DOHH2 (cell line): ENCODE measurements around the gene CA12.

Experiments used
- H3F3A ChIP-seq: fragments of 200-600 bp; sonication (generic), shearing (Covaris generic); 2 replicates; pipeline ENCODE4 v1.6.0; 2016; ENCODE audit warnings: antibody characterized with exemption, mild to moderate bottlenecking; ENCODE audit not compliant: control insufficient read depth, insufficient read depth
- H3K27ac ChIP-seq: fragments of 200-600 bp; sonication (generic); 2 replicates; pipeline ENCODE4 v1.5.1; 2014; ENCODE audit warnings: low read depth, mild to moderate bottlenecking, low read length, moderate library complexity
- H3K27me3 ChIP-seq: fragments of 200-600 bp; sonication (generic); 2 replicates; pipeline ENCODE4 v1.6.1; 2014; ENCODE audit warnings: mild to moderate bottlenecking, low read length, mixed read lengths; ENCODE audit not compliant: control insufficient read depth
- H3K36me3 ChIP-seq: fragments of 200-600 bp; sonication (generic); 2 replicates; pipeline ENCODE4 v1.6.1; 2014; ENCODE audit warnings: mild to moderate bottlenecking, low read length, moderate library complexity, mixed read lengths; ENCODE audit not compliant: control insufficient read depth
- H3K4me1 ChIP-seq: fragments of 200-600 bp; sonication (generic); 2 replicates; pipeline ENCODE4 v1.6.1; 2014; ENCODE audit warnings: mild to moderate bottlenecking, low read length, mixed read lengths; ENCODE audit not compliant: control insufficient read depth
- H3K4me2 ChIP-seq: fragments of 200-600 bp; sonication (generic); 2 replicates; pipeline ENCODE4 v1.6.0; 2014; ENCODE audit warnings: mild to moderate bottlenecking, low read length, moderate library complexity
- H3K4me3 ChIP-seq: fragments of 200-600 bp; sonication (generic); 2 replicates; pipeline ENCODE4 v1.5.1; 2014; ENCODE audit warnings: mild to moderate bottlenecking, low read length, mixed read lengths
- H3K79me2 ChIP-seq: fragments of 200-600 bp; sonication (generic); 2 replicates; pipeline ENCODE4 v1.6.1; 2014; ENCODE audit warnings: mild to moderate bottlenecking, low read length, mixed read lengths; ENCODE audit not compliant: control insufficient read depth
- H3K9me2 ChIP-seq: fragments of 200-600 bp; sonication (generic); replicated peaks from 2 replicates; pipeline ENCODE4 v1.6.1; 2014; ENCODE audit warnings: mild to moderate bottlenecking, low read length, mixed read lengths; ENCODE audit not compliant: control insufficient read depth
- H3K9me3 ChIP-seq: fragments of 200-600 bp; sonication (generic); 2 replicates; pipeline ENCODE4 v1.6.1; 2014; ENCODE audit warnings: antibody characterized with exemption, low read length, mixed read lengths; ENCODE audit not compliant: control insufficient read depth, insufficient read depth
- H4K20me1 ChIP-seq: fragments of 200-600 bp; sonication (generic); 2 replicates; pipeline ENCODE4 v1.6.0; 2014; ENCODE audit warnings: low read depth, mild to moderate bottlenecking, antibody characterized with exemption, low read length, moderate library complexity; ENCODE audit not compliant: control insufficient read depth, insufficient read depth
- EZH2phosphoT487 ChIP-seq: fragments of 200-600 bp; sonication (generic); IDR thresholded peaks from 2 replicates; pipeline ENCODE4 v1.6.1; 2017; ENCODE audit warnings: borderline replicate concordance, mild to moderate bottlenecking, antibody characterized with exemption, low read length, moderate library complexity, mixed read lengths
- TF ChIP-seq, protein P1 (sequence below): fragments of 200-600 bp; sonication (generic); IDR thresholded peaks from one replicate; pipeline ENCODE4 v1.5.1; 2014; ENCODE audit warnings: antibody characterized with exemption, mild to moderate bottlenecking, low read depth, low read length; ENCODE audit not compliant: poor library complexity, severe bottlenecking

Gene CA12

DNA sequence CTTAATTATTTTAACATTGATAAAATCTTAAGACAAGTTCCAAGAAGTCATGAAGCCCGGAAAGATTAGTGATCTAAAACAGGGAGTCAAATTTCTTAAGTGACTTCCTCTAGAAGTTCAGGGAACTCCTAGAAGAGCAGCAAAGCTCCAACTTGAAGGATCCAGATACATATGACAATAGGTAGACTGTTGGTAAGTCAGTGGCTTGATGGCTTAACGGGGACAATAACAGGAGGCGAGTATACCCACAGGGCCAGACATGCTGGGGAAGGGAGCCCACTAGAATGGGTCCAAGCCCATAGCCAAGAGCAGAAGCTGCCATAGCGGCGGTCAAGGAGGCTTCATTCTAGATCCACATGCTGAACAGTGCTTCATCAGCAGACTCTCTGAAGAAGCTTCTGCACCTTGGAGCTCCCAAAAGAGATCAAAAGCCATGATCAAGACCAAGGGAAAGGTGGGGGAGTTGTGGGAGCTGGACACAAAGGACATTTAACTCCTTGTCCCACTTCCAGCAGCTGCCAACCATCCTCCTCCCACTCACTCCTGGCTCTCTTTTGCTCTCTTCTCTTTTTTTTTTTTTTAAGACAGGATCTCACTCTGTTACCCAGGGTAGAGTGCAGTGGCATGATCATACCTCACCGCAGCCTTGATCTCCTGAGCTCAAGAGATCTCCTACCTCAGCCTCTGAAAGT lies 10.2 kb upstream of the CA12 start:
- TF ChIP-seq EZH2phosphoT487: no peak
- TF ChIP-seq, protein P1, sequence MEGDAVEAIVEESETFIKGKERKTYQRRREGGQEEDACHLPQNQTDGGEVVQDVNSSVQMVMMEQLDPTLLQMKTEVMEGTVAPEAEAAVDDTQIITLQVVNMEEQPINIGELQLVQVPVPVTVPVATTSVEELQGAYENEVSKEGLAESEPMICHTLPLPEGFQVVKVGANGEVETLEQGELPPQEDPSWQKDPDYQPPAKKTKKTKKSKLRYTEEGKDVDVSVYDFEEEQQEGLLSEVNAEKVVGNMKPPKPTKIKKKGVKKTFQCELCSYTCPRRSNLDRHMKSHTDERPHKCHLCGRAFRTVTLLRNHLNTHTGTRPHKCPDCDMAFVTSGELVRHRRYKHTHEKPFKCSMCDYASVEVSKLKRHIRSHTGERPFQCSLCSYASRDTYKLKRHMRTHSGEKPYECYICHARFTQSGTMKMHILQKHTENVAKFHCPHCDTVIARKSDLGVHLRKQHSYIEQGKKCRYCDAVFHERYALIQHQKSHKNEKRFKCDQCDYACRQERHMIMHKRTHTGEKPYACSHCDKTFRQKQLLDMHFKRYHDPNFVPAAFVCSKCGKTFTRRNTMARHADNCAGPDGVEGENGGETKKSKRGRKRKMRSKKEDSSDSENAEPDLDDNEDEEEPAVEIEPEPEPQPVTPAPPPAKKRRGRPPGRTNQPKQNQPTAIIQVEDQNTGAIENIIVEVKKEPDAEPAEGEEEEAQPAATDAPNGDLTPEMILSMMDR: no peak
- Histone ChIP-seq H3F3A (no peaks in the 10 kb centered on the region), H3K4me2 (no peak overlapping the region), H3K79me2 (no peaks in the 10 kb centered on the region), H3K27ac (no peak overlapping the region), H3K9me2 (no peaks in the 10 kb centered on the region), H3K9me3 (no peaks in the 10 kb centered on the region), H3K27me3 (peaks cover 47% of the 10 kb centered on the region), H3K4me1 (no peaks in the 10 kb centered on the region), H4K20me1 (no peaks in the 10 kb centered on the region), H3K36me3 (no peaks in the 10 kb centered on the region), H3K4me3 (no peak overlapping the region)

DNA sequence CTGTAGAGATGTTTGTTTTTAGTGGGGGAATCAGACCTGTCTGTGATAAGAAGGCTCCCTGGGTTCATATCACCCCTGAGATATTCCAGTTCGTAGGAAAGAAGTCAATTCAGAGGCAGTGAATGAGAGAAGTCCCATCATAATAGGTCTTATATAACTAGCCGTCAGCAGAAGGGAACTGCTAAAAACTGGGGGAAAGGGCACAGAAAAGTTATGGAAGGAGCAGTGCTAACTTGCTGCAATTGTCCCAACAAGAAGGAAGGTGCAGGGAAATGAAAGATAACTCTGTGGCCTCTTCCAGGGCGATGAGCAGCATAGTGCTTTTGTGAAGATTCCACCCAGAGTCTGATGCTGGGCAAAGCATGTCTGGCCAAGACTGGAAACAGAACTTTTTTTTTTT lies 9.0 kb upstream of the CA12 start:
- Histone ChIP-seq H3F3A (no peaks in the 10 kb centered on the region), H3K9me2 (no peaks in the 10 kb centered on the region), H3K4me1 (no peaks in the 10 kb centered on the region), H3K4me3 (no peak overlapping the region), H3K36me3 (no peaks in the 10 kb centered on the region), H3K79me2 (no peaks in the 10 kb centered on the region), H3K9me3 (no peaks in the 10 kb centered on the region), H3K27me3 (peaks cover 45% of the 10 kb centered on the region), H4K20me1 (no peaks in the 10 kb centered on the region), H3K27ac (no peak overlapping the region), H3K4me2 (no peak overlapping the region)
- TF ChIP-seq, protein P1: no peak
- no peak for TF ChIP-seq EZH2phosphoT487

DNA sequence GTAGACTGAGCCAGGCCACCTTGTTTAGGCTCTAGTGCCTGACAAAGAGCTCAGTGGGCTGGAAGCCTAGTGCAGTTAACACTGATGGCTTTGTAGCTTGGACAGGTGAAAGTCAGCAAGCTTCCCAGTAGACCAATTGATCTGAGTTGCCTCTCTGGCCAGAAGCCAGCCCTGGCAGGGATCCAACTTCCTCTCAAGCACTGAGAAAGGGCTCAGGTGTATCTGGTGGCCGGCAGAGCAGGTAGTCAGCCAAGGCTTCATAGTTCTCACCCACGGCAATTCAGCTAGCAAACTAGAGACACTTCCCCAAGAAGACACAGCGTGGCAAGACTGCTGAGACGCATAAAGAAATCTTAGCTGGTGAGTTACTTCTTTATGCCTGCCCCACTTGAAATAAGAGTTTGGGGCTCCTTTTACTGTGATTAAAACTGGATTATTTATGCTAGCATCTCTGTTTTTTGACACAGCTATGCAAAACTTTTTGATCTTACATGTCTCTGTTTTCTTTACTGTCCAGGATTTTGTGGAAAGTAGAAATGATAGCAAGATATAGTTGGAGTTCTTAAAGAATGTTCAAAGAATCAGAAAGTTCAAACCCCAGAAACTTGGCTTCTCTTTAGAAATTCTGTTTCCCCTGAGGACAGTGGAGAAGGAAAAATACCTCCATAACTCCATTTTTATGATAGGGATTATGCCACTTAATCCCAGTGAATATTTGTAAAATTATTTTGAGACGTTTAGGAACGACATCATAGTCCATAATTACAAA lies 8.4 kb upstream of the CA12 start:
- H3K27ac ChIP-seq: no peak overlapping the region
- no peaks in the 10 kb centered on the region for H3K36me3 ChIP-seq
- peaks cover 40% of the 10 kb centered on the region for H3K27me3 ChIP-seq
- no peaks in the 10 kb centered on the region for H3K79me2 ChIP-seq
- no peaks in the 10 kb centered on the region for H3K9me3 ChIP-seq
- no peaks in the 10 kb centered on the region for H4K20me1 ChIP-seq
- no peaks in the 10 kb centered on the region for H3K9me2 ChIP-seq
- H3K4me3 ChIP-seq: no peak overlapping the region
- H3K4me2 ChIP-seq: no peak overlapping the region
- no peaks in the 10 kb centered on the region for H3F3A ChIP-seq
- no peaks in the 10 kb centered on the region for H3K4me1 ChIP-seq
- TF ChIP-seq EZH2phosphoT487: no peak
- TF ChIP-seq, protein P1: no peak
